Smooth muscle cell (in vitro differentiated cells): ENCODE results near the gene RASGEF1C. TPM values are rescaled to one million over a fixed set of nuclear protein-coding genes. Genes with fewer than 3 reads are reported as not detected.

Experiments used
- DNase-seq: peaks from one replicate; lab custom pipeline; 2025; ENCODE audit not compliant: unreplicated experiment; lab: John Stamatoyannopoulos, UW
- H2AFZ ChIP-seq: fragments of 200-600 bp; sonication (generic); 2 replicates; pipeline ENCODE4 v1.6.0; 2016; ENCODE audit warnings: antibody characterized with exemption, low read depth, mild to moderate bottlenecking
- H3F3A ChIP-seq: fragments of 200-600 bp; sonication (generic); 2 replicates; pipeline ENCODE4 v1.6.0; 2017; ENCODE audit warnings: antibody characterized with exemption, low read depth
- H3K27ac ChIP-seq: fragments of 200-600 bp; sonication (generic); 2 replicates; pipeline ENCODE4 v1.5.1; 2016; ENCODE audit warnings: low read depth, mild to moderate bottlenecking
- H3K27me3 ChIP-seq: fragments of 200-600 bp; sonication (generic); 2 replicates; pipeline ENCODE4 v1.6.1; 2016; ENCODE audit warnings: low read depth, mild to moderate bottlenecking
- H3K36me3 ChIP-seq: fragments of 200-600 bp; sonication (generic); 2 replicates; pipeline ENCODE4 v1.5.1; 2016; ENCODE audit warnings: low read depth
- H3K4me1 ChIP-seq: fragments of 200-600 bp; sonication (generic); 2 replicates; pipeline ENCODE4 v1.5.1; 2016; ENCODE audit warnings: low read depth
- H3K4me2 ChIP-seq: fragments of 200-600 bp; sonication (generic); 2 replicates; pipeline ENCODE4 v1.6.0; 2016; ENCODE audit warnings: mild to moderate bottlenecking
- H3K4me3 ChIP-seq: fragments of 200-600 bp; sonication (generic); 2 replicates; pipeline ENCODE4 v1.5.1; 2016; ENCODE audit warnings: mild to moderate bottlenecking
- H3K79me2 ChIP-seq: fragments of 200-600 bp; sonication (generic); 2 replicates; pipeline ENCODE4 v1.6.0; 2016; ENCODE audit warnings: low read depth, mild to moderate bottlenecking
- H3K9ac ChIP-seq: fragments of 200-600 bp; sonication (generic); 2 replicates; pipeline ENCODE4 v1.6.0; 2016; ENCODE audit warnings: low read depth
- H3K9me3 ChIP-seq: fragments of 200-600 bp; sonication (generic); replicated peaks from 2 replicates; pipeline ENCODE4 v1.5.1; 2016; ENCODE audit warnings: low read depth
- H4K20me1 ChIP-seq: fragments of 200-600 bp; sonication (generic); 2 replicates; pipeline ENCODE4 v1.6.0; 2016; ENCODE audit warnings: low read depth
- CTCF ChIP-seq: fragments of 200-600 bp; sonication (generic); IDR thresholded peaks from 2 replicates; pipeline ENCODE4 v1.5.1; 2017; ENCODE audit warnings: borderline replicate concordance, mild to moderate bottlenecking, antibody characterized with exemption; ENCODE audit not compliant: insufficient read depth, poor library complexity, severe bottlenecking
- WGBS: methylation state at CpG from one replicate; pipeline ENCODE4 v1.1.7; 2016; ENCODE audit warnings: low lambda C conversion rate; 5-methylcytosine and 5-hydroxymethylcytosine counted together
- polyA plus RNA-seq: library from polyadenylated mRNA; unstranded; fragments of >200 nt; fragmentation: Nextera tagmentation; extraction: Ambion mirVana; gene quantifications from 2 replicates; pipeline ENCODE4 v1.2.1, GENCODE V29; 2016
- total RNA-seq: library from RNA; depleted of rRNA; stranded (reverse); fragments of >200 nt; gene quantifications from 2 replicates; pipeline ENCODE4 v1.2.3, GENCODE V29; 2014

Gene RASGEF1C
- total RNA-seq (0.81 TPM in 1 of 2 replicates, not detected in the other), polyA plus RNA-seq (0.14 and 0.25 TPM in 2 replicates)

DNA sequence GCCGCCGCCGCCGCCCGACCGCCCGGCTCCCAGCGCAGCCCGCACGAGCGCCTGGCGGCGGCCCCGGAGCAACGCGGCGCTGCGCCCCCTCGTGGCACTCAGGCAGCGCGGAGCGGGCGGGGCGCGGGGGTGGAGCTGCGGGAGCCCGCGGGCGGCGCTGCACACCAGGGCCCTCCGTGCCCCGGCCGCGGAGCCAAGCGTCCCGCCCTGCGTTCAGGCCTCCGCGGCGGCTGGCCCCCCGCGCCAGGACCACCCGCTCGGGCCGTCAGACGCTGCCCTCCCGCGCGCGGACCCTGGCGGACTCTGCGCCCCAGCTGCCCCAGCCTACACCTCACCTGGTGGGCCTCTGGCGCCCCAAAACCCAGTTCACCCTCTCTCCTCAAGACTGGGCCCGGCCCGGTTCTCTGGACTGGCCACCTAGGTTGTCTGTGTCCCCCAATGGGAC lies at the start of gene RASGEF1C:
Gene RASGEF1C (minus strand): TSS at position 75 of the 445 bp plus-strand sequence. CDS start 71,159 bp downstream, outside the sequence.
- no peaks in the 10 kb centered on the region for H3K79me2 ChIP-seq
- no peaks in the 10 kb centered on the region for H3K9me3 ChIP-seq
- H2AFZ ChIP-seq, result no peak within 1 kb of the TSS
- WGBS, result 6% methylated on average over 35 of the region's 55 CpGs
- H3F3A ChIP-seq, result no peaks in the 10 kb centered on the region
- H3K4me3 ChIP-seq, result peak within 1 kb of the TSS; percentile 50
- TF ChIP-seq CTCF, result peak; percentile 34
- peaks cover 10% of the 10 kb centered on the region for H3K27me3 ChIP-seq
- H3K9ac ChIP-seq, result no peak within 1 kb of the TSS
- H3K4me2 ChIP-seq, result peak within 1 kb of the TSS; percentile 82
- H3K36me3 ChIP-seq, result no peaks in the 10 kb centered on the region
- no peaks in the 10 kb centered on the region for H3K4me1 ChIP-seq
- DNase-seq, result no peak
- H3K27ac ChIP-seq, result no peak within 1 kb of the TSS
- no peaks in the 10 kb centered on the region for H4K20me1 ChIP-seq

DNA sequence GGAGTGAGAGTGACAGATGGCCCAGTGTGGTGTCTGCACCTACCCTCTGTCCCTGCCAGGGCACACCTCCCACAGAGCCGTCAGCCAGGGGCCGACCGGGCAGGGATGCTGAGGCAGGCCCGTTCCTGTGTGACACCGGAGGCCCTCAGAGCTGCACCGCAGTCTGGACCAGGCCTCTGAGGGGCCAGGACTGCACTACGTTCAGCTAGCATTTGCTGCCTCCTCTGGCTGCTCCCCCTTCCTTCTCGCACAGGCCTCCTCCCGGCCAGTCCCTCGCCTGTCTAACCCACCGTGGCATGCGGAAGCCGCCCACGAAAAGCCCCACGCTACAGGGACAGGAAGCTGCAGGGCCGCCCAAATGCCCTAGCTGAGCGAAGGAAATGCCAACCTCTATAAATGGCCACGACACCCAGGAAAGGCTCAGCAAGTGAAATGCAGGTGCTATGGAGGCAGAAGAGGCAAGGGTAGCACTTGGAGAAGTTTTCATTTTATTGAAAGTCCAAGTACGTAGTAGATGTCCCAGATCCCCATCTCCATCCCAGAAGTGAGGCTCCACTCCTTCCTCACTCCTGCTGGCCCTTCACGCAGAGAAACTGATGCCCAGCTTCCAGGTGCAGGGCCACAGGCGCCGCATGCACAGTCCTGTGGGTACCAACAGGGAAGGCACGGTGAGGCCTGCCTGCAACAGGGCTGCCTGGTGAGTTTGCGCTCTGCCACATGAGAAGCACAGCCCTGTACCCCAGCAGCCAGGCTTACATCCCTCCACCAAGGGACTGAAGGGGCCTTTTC lies 44.2 kb upstream of the RASGEF1C start:
- Histone ChIP-seq H3K9me3 (peaks cover 43% of the 10 kb centered on the region), H3K36me3 (peaks cover 47% of the 10 kb centered on the region)
- no peak for TF ChIP-seq CTCF

GRCh38 chr5:180251887-180252286 lies 42.9 kb upstream of the RASGEF1C start:
- Histone ChIP-seq H3K79me2 (no peaks in the 10 kb centered on the region), H3K9ac (no peak overlapping the region), H3K27me3 (no peaks in the 10 kb centered on the region), H3K4me3 (no peak overlapping the region), H2AFZ (no peak overlapping the region), H4K20me1 (no peaks in the 10 kb centered on the region), H3K9me3 (peaks cover 30% of the 10 kb centered on the region), H3K36me3 (peaks cover 46% of the 10 kb centered on the region), H3K4me1 (no peaks in the 10 kb centered on the region), H3F3A (no peaks in the 10 kb centered on the region), H3K4me2 (no peak overlapping the region), H3K27ac (no peak overlapping the region)
- no peak for TF ChIP-seq CTCF
- WGBS, result 97% methylated on average over 7 of the region's 7 CpGs
- DNase-seq, result no peak

More for the DNA sequence above, 44.2 kb upstream of the RASGEF1C start:
- Histone ChIP-seq H3F3A (no peaks in the 10 kb centered on the region), H3K27ac (no peak overlapping the region), H3K9ac (no peak overlapping the region), H4K20me1 (no peaks in the 10 kb centered on the region), H3K4me1 (no peaks in the 10 kb centered on the region), H3K79me2 (no peaks in the 10 kb centered on the region), H3K4me2 (no peak overlapping the region), H3K27me3 (no peaks in the 10 kb centered on the region), H3K4me3 (no peak overlapping the region), H2AFZ (no peak overlapping the region)
- no peak for DNase-seq
- WGBS, result 98% methylated on average over 24 of the region's 24 CpGs
